HCT116 (cell line): Measurements from ENCODE around the gene WSB1. TPM values are rescaled to one million over a fixed set of nuclear protein-coding genes. Genes with fewer than 3 reads are reported as not detected.

Experiments
- ATAC-seq: fragments of 200-7000 bp; cut with Tn5 transposase; 2 replicates; pipeline ENCODE4 v1.9.1; 2020; ENCODE audit warnings: mild to moderate bottlenecking, moderate library complexity
- BruUV-seq: library from RNA; stranded (reverse); fragments of 400-500 nt; replicated peaks from 2 replicates; lab custom pipeline; 2021; lab: Mats Ljungman, UMichigan
- CTCF ChIA-PET: fragments of 300-600 bp; sonication (Branson Sonifier 250); formaldehyde crosslinking; loops from one replicate; lab custom pipeline; 2021; ENCODE audit warnings: antibody characterized with exemption; lab: Charles Lee
- POLR2A ChIA-PET: fragments of 300-600, 350-600 bp; sonication (Branson Sonifier 250); formaldehyde crosslinking; loops from one replicate; lab custom pipeline; 2021; ENCODE audit warnings: antibody characterized with exemption; lab: Charles Lee
- RAD21 ChIA-PET, 2 experiments: fragments of 300-600 bp; sonication (Branson Sonifier 250); formaldehyde crosslinking; loops; one replicate each; lab custom pipeline; 2023; ENCODE audit warnings: low total read pairs in 2 of 2; ENCODE audit not compliant: uncharacterized antibody in 2 of 2, unreplicated experiment in 2 of 2, low non-redundant PET in 1 of 2; lab: Charles Lee
- DNase-seq: peaks from one replicate; pipeline ENCODE4 v3.0.0-alpha.2; 2010; ENCODE audit warnings: low read depth, low spot score
- H2AFZ ChIP-seq: fragments of 200-600 bp; shearing (Covaris generic), sonication (generic); 2 replicates; pipeline ENCODE4 v1.6.1; 2017; ENCODE audit warnings: low read depth, mixed run types, mixed read lengths, antibody characterized with exemption, low read length; ENCODE audit not compliant: poor library complexity, severe bottlenecking
- H3K27ac ChIP-seq: 2 replicates; pipeline ENCODE4 v1.5.1; 2012; ENCODE audit warnings: low read depth, low read length
- H3K27me3 ChIP-seq: fragments of 200-600 bp; sonication (generic); 2 replicates; pipeline ENCODE4 v1.6.1; 2016; ENCODE audit warnings: mixed run types, low read length, mixed read lengths; ENCODE audit not compliant: insufficient read depth
- H3K36me3 ChIP-seq, 2 experiments: fragments of 200-500 bp in 1 of 2; fragments of 200-600 bp in 1 of 2; sonication (Bioruptor generic) in 1 of 2; sonication (generic) in 1 of 2; 2 replicates each; pipeline versions ENCODE4 v1.5.1 to v1.6.1; 2014 to 2016; ENCODE audit warnings: low read length in 2 of 2, inconsistent platforms in 1 of 2, mixed read lengths in 1 of 2, mixed run types in 1 of 2; ENCODE audit not compliant: insufficient read depth in 2 of 2, control insufficient read depth in 1 of 2
- H3K4me1 ChIP-seq, 2 experiments: fragments of 200-600 bp in 1 of 2; sonication (generic) in 1 of 2; 2 replicates each; pipeline versions ENCODE4 v1.5.1 to v1.6.1; 2012 to 2017; ENCODE audit warnings: low read length in 2 of 2, inconsistent platforms in 1 of 2, mild to moderate bottlenecking in 1 of 2, mixed read lengths in 1 of 2, mixed run types in 1 of 2, moderate library complexity in 1 of 2; ENCODE audit not compliant: insufficient read depth in 2 of 2, control insufficient read depth in 1 of 2
- H3K4me2 ChIP-seq: fragments of 200-600 bp; sonication (generic); 2 replicates; pipeline ENCODE4 v1.6.1; 2017; ENCODE audit warnings: mixed run types, low read length, mixed read lengths
- H3K4me3 ChIP-seq, 2 experiments: fragments of 200-600 bp in 1 of 2; sonication (generic) in 1 of 2; replicated peaks in 1 of 2; 2 replicates each; pipeline ENCODE4 v1.5.1; 2011 to 2016; ENCODE audit warnings: low read length in 2 of 2, control low read depth in 1 of 2, low read depth in 1 of 2, mild to moderate bottlenecking in 1 of 2, mixed read lengths in 1 of 2, mixed run types in 1 of 2
- H3K79me2 ChIP-seq: fragments of 200-600 bp; sonication (generic); 2 replicates; pipeline ENCODE4 v1.6.1; 2017; ENCODE audit warnings: mild to moderate bottlenecking, mixed run types, low read length, moderate library complexity, mixed read lengths; ENCODE audit not compliant: insufficient read depth
- H3K9ac ChIP-seq: fragments of 200-600 bp; sonication (generic); 2 replicates; pipeline ENCODE4 v1.6.1; 2016; ENCODE audit warnings: low read length, mixed read lengths
- H3K9me2 ChIP-seq: fragments of 200-600 bp; sonication (generic), shearing (Covaris generic); 2 replicates; pipeline ENCODE4 v1.6.1; 2017; ENCODE audit warnings: mixed run types, mild to moderate bottlenecking, moderate library complexity; ENCODE audit not compliant: insufficient read depth
- H3K9me3 ChIP-seq, 2 experiments: fragments of 200-500 bp in 1 of 2; fragments of 200-600 bp in 1 of 2; sonication (Bioruptor generic) in 1 of 2; sonication (generic) in 1 of 2; 2 replicates each; pipeline ENCODE4 v1.6.1; 2014 to 2017; ENCODE audit warnings: low read length in 2 of 2, mixed read lengths in 2 of 2, inconsistent platforms in 1 of 2, low read depth in 1 of 2, mild to moderate bottlenecking in 1 of 2, mixed run types in 1 of 2, moderate library complexity in 1 of 2; ENCODE audit not compliant: control insufficient read depth in 1 of 2, insufficient read depth in 1 of 2
- H4K20me1 ChIP-seq: fragments of 200-600 bp; sonication (generic), shearing (Covaris generic); 2 replicates; pipeline ENCODE4 v1.6.1; 2017; ENCODE audit warnings: mixed run types, mild to moderate bottlenecking, moderate library complexity; ENCODE audit not compliant: insufficient read depth
- CBX3 ChIP-seq: IDR thresholded peaks from 2 replicates; pipeline ENCODE4 v1.6.1; 2012; ENCODE audit warnings: low read depth
- ELF1 ChIP-seq: IDR thresholded peaks from 2 replicates; pipeline ENCODE4 v1.6.1; 2012; ENCODE audit warnings: low read depth, borderline replicate concordance
- EZH2 ChIP-seq: fragments of 200-600 bp; sonication (generic); IDR thresholded peaks from 2 replicates; pipeline ENCODE4 v1.6.1; 2017; ENCODE audit warnings: antibody characterized with exemption, mixed run types
- FOSL1 ChIP-seq: IDR thresholded peaks from 2 replicates; pipeline ENCODE4 v1.6.1; 2012; ENCODE audit warnings: low read depth
- JUND ChIP-seq: IDR thresholded peaks from 2 replicates; pipeline ENCODE4 v1.6.1; 2012
- POLR2A ChIP-seq: IDR thresholded peaks from 2 replicates; pipeline ENCODE4 v1.7.0; 2011; ENCODE audit warnings: borderline replicate concordance; ENCODE audit not compliant: insufficient read depth, insufficient read length; ENCODE audit errors: extremely low read depth
- POLR2AphosphoS5 ChIP-seq: IDR thresholded peaks from 2 replicates; pipeline ENCODE4 v1.6.1; 2011; ENCODE audit warnings: mild to moderate bottlenecking, low read depth, low read length, moderate library complexity
- REST ChIP-seq: IDR thresholded peaks from 2 replicates; pipeline ENCODE4 v1.6.1; 2012; ENCODE audit warnings: low read depth
- SP1 ChIP-seq: IDR thresholded peaks from 2 replicates; pipeline ENCODE4 v1.6.1; 2012; ENCODE audit warnings: low read depth
- YY1 ChIP-seq: IDR thresholded peaks from 2 replicates; pipeline ENCODE4 v1.6.1; 2011; ENCODE audit warnings: low read length, low read depth, moderate library complexity, mild to moderate bottlenecking; ENCODE audit not compliant: insufficient replicate concordance; ENCODE audit errors: extremely low read depth
- ZNF274 ChIP-seq: fragments of 200-500 bp; sonication (Bioruptor generic); IDR thresholded peaks from 2 replicates; pipeline ENCODE4 v1.6.1; 2014; ENCODE audit warnings: mild to moderate bottlenecking, low read depth, low read length, inconsistent platforms
- intact Hi-C: fragments of 100-400 bp; cut with micrococcal nuclease; formaldehyde crosslinking; loops from 2 replicates; pipeline ENCODE4 v1.10.0; 2022
- total RNA-seq: library from RNA; stranded (reverse); gene quantifications from one replicate; pipeline ENCODE4 v1.2.1, GENCODE V29; 2021; ENCODE audit not compliant: unreplicated experiment
- TF ChIP-seq, protein P1 (sequence below): IDR thresholded peaks from 2 replicates; pipeline ENCODE4 v1.6.1; 2012

Gene WSB1
- total RNA-seq, 1 experiment from 2014 or later, result 88.0 TPM

DNA sequence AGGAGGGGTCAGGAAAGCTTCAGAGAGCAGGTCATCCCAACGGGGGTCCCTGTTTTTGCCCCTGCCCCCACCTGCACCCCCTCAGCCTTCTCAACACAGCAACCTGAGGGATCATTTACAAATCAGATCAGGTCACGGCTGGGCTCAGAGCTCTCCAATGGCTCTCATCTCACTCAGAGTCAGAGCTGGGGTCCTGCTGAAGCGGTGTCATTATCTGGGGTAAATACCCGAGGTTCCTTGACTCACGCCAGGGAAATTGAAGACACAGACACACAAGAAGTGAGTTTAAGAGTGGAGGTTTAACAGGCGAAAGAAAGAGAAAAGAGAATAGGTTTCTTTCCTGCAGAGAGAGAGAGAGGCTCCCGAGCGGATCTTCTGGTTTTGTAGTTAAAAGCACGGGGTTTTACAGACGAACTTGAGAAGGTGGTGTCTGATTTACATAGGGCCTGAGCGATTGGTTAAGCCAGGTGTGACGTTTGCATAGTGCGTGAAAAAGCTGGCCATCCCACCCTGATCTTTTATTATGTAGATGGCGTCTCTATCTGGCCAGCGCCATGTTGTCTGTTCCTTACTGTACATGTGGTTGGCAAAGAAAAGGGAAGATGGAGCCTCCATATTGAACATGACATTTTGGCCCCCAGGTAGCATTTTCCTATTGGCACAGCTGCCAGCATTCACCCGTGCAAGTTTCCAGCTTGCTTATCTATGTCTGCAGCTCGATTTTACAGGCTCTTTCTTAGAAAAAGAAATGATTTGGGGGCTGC is 51.4 kb downstream of the WSB1 start:
- POLR2A ChIA-PET, result no interaction called here
- Histone ChIP-seq H3K9me3 (no peaks in the 10 kb centered on the region), H3K27ac (no peak overlapping the region), H3K9ac (no peak overlapping the region), H3K27me3 (no peaks in the 10 kb centered on the region), H2AFZ (no peak overlapping the region), H3K4me3 (no peak overlapping the region), H3K4me1 (peaks cover 19 to 35% of the 10 kb centered on the region in 2 experiments), H3K36me3 (no peaks in the 10 kb centered on the region), H3K9me2 (no peaks in the 10 kb centered on the region), H3K4me2 (no peak overlapping the region), H4K20me1 (no peaks in the 10 kb centered on the region), H3K79me2 (no peaks in the 10 kb centered on the region)
- DNase-seq (no peak), ATAC-seq (no peak)
- intact Hi-C loops, result no loop called here
- no TSS peak for BruUV-seq
- RAD21 ChIA-PET, result no interaction called here
- TF ChIP-seq, protein P1, sequence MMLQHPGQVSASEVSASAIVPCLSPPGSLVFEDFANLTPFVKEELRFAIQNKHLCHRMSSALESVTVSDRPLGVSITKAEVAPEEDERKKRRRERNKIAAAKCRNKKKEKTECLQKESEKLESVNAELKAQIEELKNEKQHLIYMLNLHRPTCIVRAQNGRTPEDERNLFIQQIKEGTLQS, result no peak
- TF ChIP-seq YY1 (no peak), CBX3 (no peak), REST (no peak), FOSL1 (no peak), POLR2A (no peak), JUND (no peak), ZNF274 (no peak), SP1 (no peak), EZH2 (no peak), POLR2AphosphoS5 (no peak), ELF1 (no peak)
- CTCF ChIA-PET, result no interaction called here
